Liver (tissue), 3 donors: ENCODE measurements around the gene SLC22A25.

ENCODE experiments used
- EGR1 ChIP-seq, 2 donors: IDR thresholded peaks; 2 replicates each; pipeline ENCODE4 v1.6.1; 2016 to 2018; ENCODE audit warnings: antibody characterized with exemption in 2 of 2, low read depth in 2 of 2
- FOXA1 ChIP-seq: IDR thresholded peaks from 2 replicates; pipeline ENCODE4 v1.6.1; 2016; ENCODE audit warnings: antibody characterized with exemption
- GABPA ChIP-seq, 2 donors: IDR thresholded peaks in 1 of 2; conservative IDR thresholded peaks in 1 of 2; 2 replicates each; pipeline ENCODE4 v1.6.1; 2016; ENCODE audit warnings: antibody characterized with exemption in 2 of 2, mild to moderate bottlenecking in 1 of 2, moderate library complexity in 1 of 2
- HNF4G ChIP-seq: IDR thresholded peaks from 2 replicates; pipeline ENCODE4 v1.6.1; 2016; ENCODE audit warnings: antibody characterized with exemption
- TF ChIP-seq, protein P1 (sequence below): fragments of 150-350 bp; IDR thresholded peaks from 2 replicates; pipeline ENCODE4 v1.5.1; 2017; ENCODE audit warnings: improper control_type of control experiment, low read depth, low read length; ENCODE audit not compliant: missing input control
- TF ChIP-seq, protein P2 (sequence below): IDR thresholded peaks from 2 replicates; pipeline ENCODE4 v1.6.1; 2016; ENCODE audit warnings: antibody characterized with exemption
- TF ChIP-seq, protein P3 (sequence below): IDR thresholded peaks from 2 replicates; pipeline ENCODE4 v1.6.1; 2016; ENCODE audit warnings: antibody characterized with exemption, mild to moderate bottlenecking
- donor health status: healthy.
- donor health status: healthy.

DNA sequence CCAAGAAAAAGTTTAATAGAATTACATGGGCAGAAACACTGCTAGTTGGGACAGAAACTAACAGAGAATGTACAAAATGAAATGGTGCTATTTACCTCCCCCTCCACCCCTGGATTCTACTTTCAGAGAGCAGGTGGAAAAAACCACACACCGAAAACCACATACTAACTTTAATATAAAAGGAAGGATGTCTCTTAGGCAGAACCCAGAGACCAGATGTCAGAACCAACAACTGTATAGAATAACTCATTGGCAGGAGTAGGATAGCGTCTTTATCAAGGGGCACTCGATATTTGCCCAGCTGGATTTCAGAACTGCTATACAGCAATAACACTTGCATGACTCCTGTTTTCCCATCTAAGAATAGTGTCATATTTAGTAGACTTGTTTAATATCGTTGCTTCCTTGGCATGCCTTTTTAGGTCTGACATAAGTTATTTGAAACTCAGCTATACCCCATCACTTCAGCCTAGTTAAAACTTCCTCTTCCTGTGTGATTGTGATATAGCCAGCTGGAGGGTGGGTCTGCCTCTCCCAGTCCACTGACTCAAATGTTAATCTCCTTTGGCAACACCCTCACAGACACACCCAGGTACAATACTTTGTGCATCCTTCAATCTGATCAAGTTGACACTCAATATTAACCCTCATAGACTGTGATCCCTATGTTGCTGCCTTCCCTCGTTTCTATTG lies 1.2 kb downstream of the SLC22A25 start:
- TF ChIP-seq EGR1 (IDR thresholded peaks at IDR 0.05; ENCODE audit: low read depth in 2 of 2) (no peak), FOXA1 (no peak), HNF4G (no peak), GABPA (IDR thresholded peaks at IDR 0.05 in 1 of 2, conservative IDR thresholded peaks at IDR 0.05 in 1 of 2) (no peak)
- TF ChIP-seq, protein P1, sequence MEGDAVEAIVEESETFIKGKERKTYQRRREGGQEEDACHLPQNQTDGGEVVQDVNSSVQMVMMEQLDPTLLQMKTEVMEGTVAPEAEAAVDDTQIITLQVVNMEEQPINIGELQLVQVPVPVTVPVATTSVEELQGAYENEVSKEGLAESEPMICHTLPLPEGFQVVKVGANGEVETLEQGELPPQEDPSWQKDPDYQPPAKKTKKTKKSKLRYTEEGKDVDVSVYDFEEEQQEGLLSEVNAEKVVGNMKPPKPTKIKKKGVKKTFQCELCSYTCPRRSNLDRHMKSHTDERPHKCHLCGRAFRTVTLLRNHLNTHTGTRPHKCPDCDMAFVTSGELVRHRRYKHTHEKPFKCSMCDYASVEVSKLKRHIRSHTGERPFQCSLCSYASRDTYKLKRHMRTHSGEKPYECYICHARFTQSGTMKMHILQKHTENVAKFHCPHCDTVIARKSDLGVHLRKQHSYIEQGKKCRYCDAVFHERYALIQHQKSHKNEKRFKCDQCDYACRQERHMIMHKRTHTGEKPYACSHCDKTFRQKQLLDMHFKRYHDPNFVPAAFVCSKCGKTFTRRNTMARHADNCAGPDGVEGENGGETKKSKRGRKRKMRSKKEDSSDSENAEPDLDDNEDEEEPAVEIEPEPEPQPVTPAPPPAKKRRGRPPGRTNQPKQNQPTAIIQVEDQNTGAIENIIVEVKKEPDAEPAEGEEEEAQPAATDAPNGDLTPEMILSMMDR = no peak
- TF ChIP-seq, protein P2, sequence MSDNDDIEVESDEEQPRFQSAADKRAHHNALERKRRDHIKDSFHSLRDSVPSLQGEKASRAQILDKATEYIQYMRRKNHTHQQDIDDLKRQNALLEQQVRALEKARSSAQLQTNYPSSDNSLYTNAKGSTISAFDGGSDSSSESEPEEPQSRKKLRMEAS = no peak
- TF ChIP-seq, protein P3, sequence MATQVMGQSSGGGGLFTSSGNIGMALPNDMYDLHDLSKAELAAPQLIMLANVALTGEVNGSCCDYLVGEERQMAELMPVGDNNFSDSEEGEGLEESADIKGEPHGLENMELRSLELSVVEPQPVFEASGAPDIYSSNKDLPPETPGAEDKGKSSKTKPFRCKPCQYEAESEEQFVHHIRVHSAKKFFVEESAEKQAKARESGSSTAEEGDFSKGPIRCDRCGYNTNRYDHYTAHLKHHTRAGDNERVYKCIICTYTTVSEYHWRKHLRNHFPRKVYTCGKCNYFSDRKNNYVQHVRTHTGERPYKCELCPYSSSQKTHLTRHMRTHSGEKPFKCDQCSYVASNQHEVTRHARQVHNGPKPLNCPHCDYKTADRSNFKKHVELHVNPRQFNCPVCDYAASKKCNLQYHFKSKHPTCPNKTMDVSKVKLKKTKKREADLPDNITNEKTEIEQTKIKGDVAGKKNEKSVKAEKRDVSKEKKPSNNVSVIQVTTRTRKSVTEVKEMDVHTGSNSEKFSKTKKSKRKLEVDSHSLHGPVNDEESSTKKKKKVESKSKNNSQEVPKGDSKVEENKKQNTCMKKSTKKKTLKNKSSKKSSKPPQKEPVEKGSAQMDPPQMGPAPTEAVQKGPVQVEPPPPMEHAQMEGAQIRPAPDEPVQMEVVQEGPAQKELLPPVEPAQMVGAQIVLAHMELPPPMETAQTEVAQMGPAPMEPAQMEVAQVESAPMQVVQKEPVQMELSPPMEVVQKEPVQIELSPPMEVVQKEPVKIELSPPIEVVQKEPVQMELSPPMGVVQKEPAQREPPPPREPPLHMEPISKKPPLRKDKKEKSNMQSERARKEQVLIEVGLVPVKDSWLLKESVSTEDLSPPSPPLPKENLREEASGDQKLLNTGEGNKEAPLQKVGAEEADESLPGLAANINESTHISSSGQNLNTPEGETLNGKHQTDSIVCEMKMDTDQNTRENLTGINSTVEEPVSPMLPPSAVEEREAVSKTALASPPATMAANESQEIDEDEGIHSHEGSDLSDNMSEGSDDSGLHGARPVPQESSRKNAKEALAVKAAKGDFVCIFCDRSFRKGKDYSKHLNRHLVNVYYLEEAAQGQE = no peak
